HG02759 (cell line): Measurements from ENCODE around the gene FGF11.
"Not testable (repeated sequence)": the region's sequence is repeated elsewhere in the genome, so short reads cannot be mapped to it uniquely, and the experiment has no call there.

Source experiments
- ATAC-seq: cut with Tn5 transposase; IDR thresholded peaks from one replicate; pipeline ENCODE4 v1.9.1; 2021; ENCODE audit warnings: mild to moderate bottlenecking, moderate library complexity; ENCODE audit not compliant: unreplicated experiment

The FGF11 gene

GRCh38 chr17:7460850-7461660 lies 21.7 kb downstream of the FGF11 start:
- ATAC-seq: no peak

DNA sequence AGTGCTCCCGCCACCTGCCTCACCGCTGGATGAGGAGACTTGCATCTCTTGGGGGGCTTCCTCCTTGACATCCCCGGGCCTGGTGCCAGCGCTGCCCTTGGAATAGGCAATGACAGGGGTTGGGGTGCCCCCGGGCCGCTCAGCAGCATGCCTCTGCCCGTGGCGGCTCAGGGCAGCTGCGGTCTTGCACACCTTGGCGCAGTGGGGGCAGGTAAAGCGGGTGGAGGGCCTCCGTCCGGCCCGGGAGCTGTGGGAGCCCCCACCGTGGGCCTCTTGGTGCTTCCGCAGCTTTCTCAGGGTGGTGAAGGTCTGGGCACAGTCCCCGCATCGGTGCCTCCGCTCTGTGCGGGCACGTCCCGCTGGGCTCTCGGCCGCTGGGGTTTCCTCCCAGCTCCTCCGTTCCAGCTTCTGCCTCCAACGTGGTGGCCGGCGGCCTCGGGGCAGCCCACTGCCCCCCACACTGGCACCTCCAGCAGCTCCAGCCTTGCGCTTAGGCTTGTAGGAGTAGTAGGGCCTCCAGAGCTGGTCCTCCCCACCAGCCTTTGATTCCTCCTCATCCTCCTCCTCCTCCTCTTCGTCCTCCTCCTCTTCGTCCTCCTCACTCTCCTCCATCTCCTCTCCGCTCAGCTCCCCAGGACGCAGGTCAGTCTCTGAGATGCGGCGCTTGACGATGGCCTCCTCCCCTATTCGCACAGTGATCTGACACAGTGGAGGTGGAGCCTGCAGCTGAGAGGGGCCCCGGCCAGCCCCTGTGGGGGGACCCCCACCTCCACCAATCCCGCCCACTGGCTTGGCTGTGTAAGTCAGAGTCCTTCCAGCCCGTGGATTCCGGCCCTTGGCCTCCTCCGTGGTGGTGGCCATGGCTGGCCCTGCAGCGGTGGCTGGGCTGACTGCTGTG lies 23.4 kb downstream of the FGF11 start:
- no peak for ATAC-seq

DNA sequence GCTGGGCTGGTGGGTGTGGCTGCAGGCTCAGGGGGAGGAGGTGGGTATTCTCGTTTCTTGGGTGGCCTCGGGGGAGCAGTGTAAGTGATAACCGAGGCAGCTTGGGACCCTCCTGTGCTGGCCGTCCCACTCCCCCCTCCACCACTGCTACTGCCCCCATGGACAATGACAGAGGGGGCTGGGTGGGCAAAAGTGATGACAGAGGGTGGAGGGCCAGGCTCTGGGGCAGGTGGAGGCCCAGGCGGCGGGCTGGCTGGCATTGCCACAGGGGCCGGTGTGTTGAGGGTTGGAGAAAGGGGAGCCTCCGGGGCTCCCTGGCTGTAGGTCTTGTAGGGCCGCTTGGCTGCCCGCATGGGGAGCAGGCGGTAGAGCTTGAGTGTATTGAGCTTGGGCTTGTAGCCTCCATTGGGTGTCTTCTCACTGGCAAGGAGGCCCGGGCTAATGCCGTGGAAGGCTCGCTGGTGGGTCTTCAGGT lies 24.1 kb downstream of the FGF11 start:
- ATAC-seq: no peak

DNA sequence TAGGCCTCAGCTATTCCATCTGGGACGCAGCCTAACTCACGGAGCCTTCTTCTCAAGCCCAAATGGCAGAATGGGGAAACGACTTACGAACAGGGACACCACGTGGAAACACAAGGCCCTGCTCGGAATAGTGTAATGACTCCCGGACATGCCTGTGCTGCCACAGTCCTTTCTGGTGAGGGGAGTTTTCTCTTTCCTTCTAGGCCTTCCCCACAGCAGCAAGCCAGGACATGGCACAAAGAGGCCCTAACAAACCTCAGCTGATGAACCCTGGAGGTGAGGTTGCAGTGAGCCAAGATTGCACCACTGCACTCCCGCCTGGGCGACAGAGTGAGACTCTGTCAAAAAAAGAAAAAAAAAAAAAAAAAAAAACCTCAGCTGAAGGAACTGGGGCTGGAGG lies 24.8 kb downstream of the FGF11 start:
- no peak for ATAC-seq

GRCh38 chr17:7465597-7466275 lies 26.4 kb downstream of the FGF11 start:
- ATAC-seq: no peak

DNA sequence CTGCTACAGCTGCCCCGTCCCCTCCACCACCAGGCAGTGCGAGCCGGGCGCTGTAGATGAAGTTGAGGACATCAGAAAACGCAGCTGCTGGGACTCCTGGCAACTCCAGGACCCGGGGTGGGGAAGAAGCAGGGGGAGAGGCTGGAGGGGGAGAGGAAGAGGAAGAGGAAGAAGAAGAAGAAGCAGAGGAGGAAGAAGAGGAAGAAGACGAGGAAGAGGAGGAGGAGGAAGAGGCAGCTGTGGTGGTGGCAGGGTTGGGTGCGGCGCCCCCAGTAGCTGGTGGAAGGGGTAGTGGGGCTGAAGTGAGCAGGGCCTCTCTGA lies 27.0 kb downstream of the FGF11 start:
- no peak for ATAC-seq

GRCh38 chr17:7466639-7467341 lies 27.5 kb downstream of the FGF11 start:
- ATAC-seq: no peak

- no peak for ATAC-seq
Measured at GRCh38 chr17:7467498-7467897, 28.2 kb downstream of the FGF11 start.

DNA sequence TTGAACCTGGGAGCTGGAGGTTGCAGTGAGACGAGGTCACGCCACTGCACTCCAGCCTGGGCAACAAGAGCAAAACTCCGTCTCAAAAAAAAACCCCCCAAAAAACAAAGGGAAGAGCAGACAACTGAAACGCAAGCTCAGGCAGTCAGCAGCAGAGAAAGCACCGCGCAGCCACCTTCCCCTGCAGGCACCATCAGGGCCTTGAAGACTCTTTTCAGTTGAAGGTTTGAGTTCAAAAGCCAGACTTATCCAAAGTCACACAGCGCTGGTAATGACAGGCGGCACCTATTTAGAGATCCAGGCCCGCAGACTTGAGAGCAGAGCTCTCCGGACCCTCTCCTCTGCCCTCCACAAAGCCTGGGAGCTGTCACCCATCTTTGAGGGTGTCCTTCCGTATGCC lies 29.0 kb downstream of the FGF11 start:
- ATAC-seq: no peak

- ATAC-seq: no peak
Measured at GRCh38 chr17:7468804-7469389, 29.6 kb downstream of the FGF11 start.

- ATAC-seq: not testable (repeated sequence)
Measured at GRCh38 chr17:7469843-7470242, 30.5 kb downstream of the FGF11 start.

GRCh38 chr17:7470457-7470973 lies 31.2 kb downstream of the FGF11 start:
- not testable (repeated sequence) for ATAC-seq

GRCh38 chr17:7471729-7472128 lies 32.4 kb downstream of the FGF11 start:
- no peak for ATAC-seq

GRCh38 chr17:7474767-7475166 lies 35.5 kb downstream of the FGF11 start:
- not testable (repeated sequence) for ATAC-seq

DNA sequence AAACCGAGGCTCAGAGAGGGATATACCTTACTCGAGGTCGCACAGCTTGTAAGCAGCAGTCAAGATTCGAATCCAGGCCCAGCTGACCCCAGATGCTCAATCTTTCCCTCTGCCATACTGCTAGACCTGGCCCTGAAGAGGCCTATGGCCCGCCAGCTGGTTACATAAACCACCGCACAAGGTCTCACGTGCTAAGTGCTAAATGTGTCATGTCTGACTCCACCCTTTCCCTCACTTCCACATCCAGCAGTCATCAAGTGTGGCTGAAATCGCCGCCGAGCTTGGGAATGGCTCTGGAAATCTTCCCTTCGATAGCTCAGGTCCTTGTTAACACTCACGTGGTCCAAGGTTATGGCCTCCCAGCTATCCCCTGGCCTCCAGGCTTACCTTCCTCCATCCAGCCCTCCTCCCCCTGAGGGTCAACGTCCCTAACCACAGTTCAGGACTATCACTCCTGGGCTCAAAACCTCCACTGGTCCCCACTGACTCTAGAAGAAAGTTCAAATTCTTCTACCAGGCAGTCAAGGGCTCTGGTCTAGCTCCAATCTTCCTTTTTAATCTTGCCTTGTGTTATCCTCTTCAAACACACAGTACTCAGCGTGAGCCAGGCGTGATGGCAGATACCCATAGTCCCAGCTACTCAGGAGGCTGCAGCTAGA lies 36.6 kb downstream of the FGF11 start:
- ATAC-seq: no peak

DNA sequence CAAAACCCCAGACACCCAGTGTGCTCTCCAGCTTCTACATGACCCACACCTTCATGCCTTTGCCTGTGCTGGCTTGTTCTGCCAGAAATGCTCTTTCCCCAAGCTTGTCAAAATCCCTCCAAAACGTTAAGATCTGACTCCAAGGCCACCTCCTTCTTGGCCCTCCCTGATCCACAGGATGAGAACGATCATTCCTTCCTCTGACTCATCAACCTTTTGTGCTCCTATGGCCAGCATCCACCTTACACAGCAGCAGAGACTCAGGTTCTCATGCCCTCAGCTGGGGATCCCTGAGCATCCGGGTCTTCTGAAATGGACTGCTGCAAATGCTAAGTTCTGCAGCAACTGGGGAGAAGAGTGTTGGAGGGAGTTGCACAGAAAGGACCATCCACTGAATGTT lies 37.2 kb downstream of the FGF11 start:
- no peak for ATAC-seq

DNA sequence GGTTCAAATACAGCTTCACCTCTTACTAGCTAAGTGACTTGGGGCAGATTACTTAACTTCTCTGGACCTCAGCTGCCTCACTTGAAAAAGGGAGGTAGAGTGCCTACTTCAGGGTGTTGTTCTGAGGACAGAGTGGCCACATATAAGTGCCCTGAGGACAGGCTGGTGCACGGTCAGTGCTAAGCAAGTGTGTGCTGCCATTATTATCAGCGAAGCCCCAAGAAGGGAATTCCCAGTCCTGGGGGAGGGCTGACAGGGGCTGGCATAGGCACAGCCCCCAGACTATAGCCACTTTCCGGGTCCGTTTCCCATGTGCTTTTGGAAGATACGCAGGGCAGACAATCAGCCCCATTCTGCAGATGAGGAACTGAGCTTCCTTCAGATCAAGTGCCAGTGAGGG lies 37.6 kb downstream of the FGF11 start:
- no peak for ATAC-seq

GRCh38 chr17:7477392-7478275 lies 38.3 kb downstream of the FGF11 start:
- no peak for ATAC-seq
